K562 (cell line): Measurements from ENCODE around the gene KNSTRN. TPM values are rescaled to one million over a fixed set of nuclear protein-coding genes. Genes with fewer than 3 reads are reported as not detected.

ENCODE experiments used
- ATAC-seq: fragments of 200-7000 bp; cut with Tn5 transposase; 3 replicates; pipeline ENCODE4 v1.9.1; 2020; ENCODE audit warnings: moderate library complexity
- BruUV-seq: library from RNA; stranded (reverse); fragments of 400-500 nt; replicated peaks from 2 replicates; lab custom pipeline; 2021; lab: Mats Ljungman, UMichigan
- CTCF ChIA-PET: fragments of 300-600 bp; formaldehyde crosslinking; extraction: SDS; loops from one replicate; lab custom pipeline; 2021; ENCODE audit warnings: low intra/inter-chr PET ratio; lab: Yijun Ruan, JAX
- POLR2A ChIA-PET: fragments of 300-600, 350-650 bp; sonication (Branson Sonifier 250); formaldehyde crosslinking; extraction: SDS; loops from one replicate; lab custom pipeline; 2021; ENCODE audit warnings: antibody characterized with exemption, inconsistent platforms; lab: Yijun Ruan, JAX
- DNase-seq, 4 experiments: peaks; one replicate each; pipeline versions ENCODE4 v3.0.0 to v3.0.0-alpha.2; 2011 to 2018; ENCODE audit warnings: low spot score in 3 of 4, mixed read lengths in 3 of 4; ENCODE audit errors: extremely low read depth in 1 of 4
- FAIRE-seq: peaks from 2 replicates; lab custom pipeline; 2011; peaks lifted over from hg19 to GRCh38; lab: Jason Lieb, UNC
- H2AFZ ChIP-seq: 2 replicates; pipeline ENCODE4 v1.6.0; 2011; ENCODE audit warnings: low read depth, low read length, control low read depth, inconsistent platforms
- H3K27ac ChIP-seq: fragments of 200-600 bp; 3 replicates; pipeline ENCODE4 v1.8.0; 2011; ENCODE audit warnings: low read depth, mild to moderate bottlenecking, control low read depth, inconsistent platforms, low read length, moderate library complexity, mixed read lengths; ENCODE audit errors: extremely low read depth
- H3K27me3 ChIP-seq, 2 experiments: fragments of 300-600 bp in 1 of 2; 2 replicates in 1 of 2; 3 replicates in 1 of 2; pipeline versions ENCODE4 v1.6.0 to v1.8.0; 2011; ENCODE audit warnings: inconsistent platforms in 2 of 2, low read length in 2 of 2, mild to moderate bottlenecking in 1 of 2, mixed read lengths in 1 of 2, moderate library complexity in 1 of 2; ENCODE audit not compliant: control insufficient read depth in 2 of 2, insufficient read depth in 2 of 2
- H3K36me3 ChIP-seq: fragments of 300-600 bp; 3 replicates; pipeline ENCODE4 v1.8.0; 2011; ENCODE audit warnings: mild to moderate bottlenecking, low read length, inconsistent platforms; ENCODE audit not compliant: control insufficient read depth, insufficient read depth
- H3K4me1 ChIP-seq, 2 experiments: fragments of 200-600 bp in 1 of 2; replicated peaks in 1 of 2; 2 replicates in 1 of 2; 3 replicates in 1 of 2; pipeline versions ENCODE4 v1.5.1 to v1.8.0; 2011; ENCODE audit warnings: inconsistent platforms in 2 of 2, low read length in 2 of 2, mild to moderate bottlenecking in 1 of 2, mixed read lengths in 1 of 2, moderate library complexity in 1 of 2; ENCODE audit not compliant: control insufficient read depth in 2 of 2, insufficient read depth in 2 of 2
- H3K4me2 ChIP-seq: 2 replicates; pipeline ENCODE4 v1.6.1; 2011; ENCODE audit warnings: low read length, control low read depth, inconsistent platforms, mixed read lengths; ENCODE audit not compliant: insufficient read depth
- H3K4me3 ChIP-seq: fragments of 200-600 bp; sonication (generic), shearing (Covaris generic); 2 replicates; pipeline ENCODE4 v1.5.1; 2016; ENCODE audit warnings: control low read depth, inconsistent platforms
- H3K79me2 ChIP-seq: fragments of 200-600 bp; 3 replicates; pipeline ENCODE4 v1.8.0; 2011; ENCODE audit warnings: low read length, inconsistent platforms; ENCODE audit not compliant: control insufficient read depth, insufficient read depth
- H3K9ac ChIP-seq, 2 experiments: 2 replicates each; pipeline versions ENCODE4 v1.6.0 to v1.6.1; 2011; ENCODE audit warnings: low read depth in 2 of 2, low read length in 2 of 2, control low read depth in 1 of 2, inconsistent platforms in 1 of 2, mild to moderate bottlenecking in 1 of 2, mixed read lengths in 1 of 2; ENCODE audit not compliant: insufficient read depth in 1 of 2
- H3K9me1 ChIP-seq: one replicate; pipeline ENCODE4 v1.6.0; 2011; ENCODE audit warnings: inconsistent platforms, mild to moderate bottlenecking, low read length, moderate library complexity; ENCODE audit not compliant: control insufficient read depth, insufficient read depth
- H3K9me3 ChIP-seq: replicated peaks from 2 replicates; pipeline ENCODE4 v1.5.1; 2011; ENCODE audit warnings: low read depth, low read length, inconsistent platforms; ENCODE audit not compliant: control insufficient read depth, insufficient read depth
- H4K20me1 ChIP-seq: replicated peaks from 2 replicates; pipeline ENCODE4 v1.6.1; 2011; ENCODE audit warnings: low read length, inconsistent platforms, mixed read lengths; ENCODE audit not compliant: control insufficient read depth, insufficient read depth
- BRCA1 ChIP-seq, 2 experiments: fragments of 450-650 bp in 1 of 2; sonication (generic) in 1 of 2; formaldehyde crosslinking in 1 of 2; IDR thresholded peaks; 2 replicates each; pipeline versions ENCODE4 v1.5.0 to v1.6.1; 2017 to 2020; ENCODE audit warnings: mild to moderate bottlenecking in 1 of 2, missing genetic modification reagents in 1 of 2
- CREM ChIP-seq: IDR thresholded peaks from 2 replicates; pipeline ENCODE4 v1.6.1; 2014; ENCODE audit warnings: antibody characterized with exemption, low read depth
- FOXJ2 ChIP-seq: fragments of 200-800 bp; sonication (Bioruptor generic); IDR thresholded peaks from 2 replicates; pipeline ENCODE4 v1.6.1; 2016; ENCODE audit warnings: missing genetic modification characterization, missing compliant biosample characterization
- HMG20B ChIP-seq: fragments of 250-450 bp; sonication (Bioruptor Pico); IDR thresholded peaks from 2 replicates; pipeline ENCODE4 v1.5.0; 2021; ENCODE audit warnings: mild to moderate bottlenecking
- MTF1 ChIP-seq: fragments of 250-450 bp; sonication (Bioruptor Pico); IDR thresholded peaks from 2 replicates; pipeline ENCODE4 v1.9.0; 2021; ENCODE audit warnings: moderate library complexity, mild to moderate bottlenecking, inconsistent platforms, borderline replicate concordance
- MYC ChIP-seq, 2 experiments: fragments of 250-450 bp in 1 of 2; sonication (Bioruptor Pico) in 1 of 2; IDR thresholded peaks; 2 replicates each; pipeline versions ENCODE4 v1.5.1 to v1.6.1; 2012 to 2021; ENCODE audit warnings: low read depth in 2 of 2, borderline replicate concordance in 1 of 2, improper control_type of control experiment in 1 of 2, low read length in 1 of 2, mild to moderate bottlenecking in 1 of 2, moderate library complexity in 1 of 2
- NR2C2 ChIP-seq, 2 experiments: fragments of 200-800 bp in 1 of 2; sonication (Bioruptor generic) in 1 of 2; sonication (generic) in 1 of 2; formaldehyde crosslinking in 1 of 2; IDR thresholded peaks; 2 replicates each; pipeline versions ENCODE4 v1.6.1 to v1.8.0; 2016 to 2022; ENCODE audit warnings: mild to moderate bottlenecking in 1 of 2, missing compliant biosample characterization in 1 of 2, missing genetic modification characterization in 1 of 2, missing genetic modification reagents in 1 of 2
- PPARD ChIP-seq: fragments of 250-450 bp; sonication (Bioruptor Pico); IDR thresholded peaks from 2 replicates; pipeline ENCODE4 v1.8.0; 2022; ENCODE audit warnings: inconsistent platforms, mild to moderate bottlenecking, moderate library complexity
- PTBP1 ChIP-seq: fragments of 200-400 bp; formaldehyde crosslinking; IDR thresholded peaks from 2 replicates; pipeline ENCODE4 v1.6.1; 2017; ENCODE audit warnings: low read depth, low read length
- RAD21 ChIP-seq, 2 experiments: fragments of 250-450 bp in 1 of 2; fragments of 450-650 bp in 1 of 2; sonication (Bioruptor Pico) in 1 of 2; formaldehyde crosslinking in 1 of 2; IDR thresholded peaks in 1 of 2; conservative IDR thresholded peaks in 1 of 2; 2 replicates each; pipeline versions ENCODE4 v1.4.0 to v1.8.0; 2020 to 2022; ENCODE audit warnings: mild to moderate bottlenecking in 2 of 2, moderate library complexity in 1 of 2
- TAF9B ChIP-seq: fragments of 450-650 bp; IDR thresholded peaks from 2 replicates; pipeline ENCODE4 v1.6.1; 2018; ENCODE audit warnings: mild to moderate bottlenecking; ENCODE audit not compliant: partially characterized antibody
- YY1 ChIP-seq, 3 experiments: IDR thresholded peaks; 2 replicates each; pipeline ENCODE4 v1.6.1; 2011; ENCODE audit warnings: low read length in 2 of 3, mild to moderate bottlenecking in 2 of 3, moderate library complexity in 2 of 3, borderline replicate concordance in 1 of 3, control low read depth in 1 of 3, low read depth in 1 of 3; ENCODE audit not compliant: insufficient read depth in 3 of 3, insufficient replicate concordance in 2 of 3, control insufficient read depth in 1 of 3, insufficient read length in 1 of 3; ENCODE audit errors: extremely low read depth in 1 of 3
- ZKSCAN1 ChIP-seq: fragments of 150-350 bp; IDR thresholded peaks from 2 replicates; pipeline ENCODE4 v1.6.1; 2016; ENCODE audit warnings: low read depth, low read length
- ZNF134 ChIP-seq: fragments of 250-450 bp; sonication (Bioruptor Pico); conservative IDR thresholded peaks from 2 replicates; pipeline ENCODE4 v1.4.0; 2020
- ZNF57 ChIP-seq: fragments of 450-650 bp; formaldehyde crosslinking; IDR thresholded peaks from 2 replicates; pipeline ENCODE4 v1.4.0; 2020; ENCODE audit warnings: mild to moderate bottlenecking, moderate library complexity
- ZNF830 ChIP-seq: fragments of 250-450 bp; sonication (Bioruptor Pico); IDR thresholded peaks from 2 replicates; pipeline ENCODE4 v1.5.0; 2021; ENCODE audit warnings: mild to moderate bottlenecking
- WGBS: fragments of 100-300 bp; shearing (Covaris generic); methylation state at CpG from one replicate; pipeline ENCODE4 v1.1.6; 2016; ENCODE audit warnings: low coverage, mixed read lengths; ENCODE audit not compliant: insufficient coverage; ENCODE audit errors: missing lambda C conversion rate; 5-methylcytosine and 5-hydroxymethylcytosine counted together
- in situ Hi-C: fragments of 300-500 bp; cut with MboI; formaldehyde crosslinking; loops from 4 replicates; pipeline ENCODE4 v1.15.0; 2018; ENCODE audit warnings: inconsistent platforms, mixed read lengths
- intact Hi-C: fragments of 100-400 bp; cut with micrococcal nuclease; formaldehyde crosslinking; loops from 2 replicates; pipeline ENCODE4 v1.14.2; 2022
- polyA plus RNA-seq, 8 experiments: library from polyadenylated mRNA; depleted of rRNA in 4 of 8; stranded (reverse) in 5 of 8; unstranded in 3 of 8; fragments of >200 nt; fragmentation: Nextera tagmentation in 2 of 8; fragmentation: Illumina TruSeq in 1 of 8; extraction: Ambion mirVana in 2 of 8; extraction: Trizol in 1 of 8; gene quantifications; 2 replicates each; pipeline versions ENCODE4 v1.2.1 to v1.2.3, GENCODE V29; 2011 to 2014; ENCODE audit warnings: inconsistent platforms in 1 of 8, missing spikeins in 1 of 8
- total RNA-seq, 7 experiments: library from RNA; depleted of rRNA in 6 of 7; stranded (reverse); fragments of >200 nt in 6 of 7; fragmentation: Illumina TruSeq in 2 of 7; extraction: Trizol in 2 of 7; gene quantifications; 2 replicates each; pipeline versions ENCODE4 v1.2.1 to v1.2.3, GENCODE V29; 2011 to 2021; ENCODE audit warnings: low replicate concordance in 1 of 7
- TF ChIP-seq, protein P1 (sequence below): sonication (generic); formaldehyde crosslinking; IDR thresholded peaks from 2 replicates; pipeline ENCODE4 v1.8.0; 2022; ENCODE audit warnings: mild to moderate bottlenecking, missing genetic modification reagents
- TF ChIP-seq, protein P2 (sequence below): conservative IDR thresholded peaks from 2 replicates; pipeline ENCODE4 v1.6.1; 2011; ENCODE audit warnings: low read depth, mild to moderate bottlenecking, low read length; ENCODE audit not compliant: control insufficient read depth

The KNSTRN gene
- total and polyA plus RNA-seq, 9 of the 15 experiments (the other 6 are each of a cell fraction or from before 2014, with no cell fraction given), result 48.7 to 88.2 (median 66.3) TPM

DNA sequence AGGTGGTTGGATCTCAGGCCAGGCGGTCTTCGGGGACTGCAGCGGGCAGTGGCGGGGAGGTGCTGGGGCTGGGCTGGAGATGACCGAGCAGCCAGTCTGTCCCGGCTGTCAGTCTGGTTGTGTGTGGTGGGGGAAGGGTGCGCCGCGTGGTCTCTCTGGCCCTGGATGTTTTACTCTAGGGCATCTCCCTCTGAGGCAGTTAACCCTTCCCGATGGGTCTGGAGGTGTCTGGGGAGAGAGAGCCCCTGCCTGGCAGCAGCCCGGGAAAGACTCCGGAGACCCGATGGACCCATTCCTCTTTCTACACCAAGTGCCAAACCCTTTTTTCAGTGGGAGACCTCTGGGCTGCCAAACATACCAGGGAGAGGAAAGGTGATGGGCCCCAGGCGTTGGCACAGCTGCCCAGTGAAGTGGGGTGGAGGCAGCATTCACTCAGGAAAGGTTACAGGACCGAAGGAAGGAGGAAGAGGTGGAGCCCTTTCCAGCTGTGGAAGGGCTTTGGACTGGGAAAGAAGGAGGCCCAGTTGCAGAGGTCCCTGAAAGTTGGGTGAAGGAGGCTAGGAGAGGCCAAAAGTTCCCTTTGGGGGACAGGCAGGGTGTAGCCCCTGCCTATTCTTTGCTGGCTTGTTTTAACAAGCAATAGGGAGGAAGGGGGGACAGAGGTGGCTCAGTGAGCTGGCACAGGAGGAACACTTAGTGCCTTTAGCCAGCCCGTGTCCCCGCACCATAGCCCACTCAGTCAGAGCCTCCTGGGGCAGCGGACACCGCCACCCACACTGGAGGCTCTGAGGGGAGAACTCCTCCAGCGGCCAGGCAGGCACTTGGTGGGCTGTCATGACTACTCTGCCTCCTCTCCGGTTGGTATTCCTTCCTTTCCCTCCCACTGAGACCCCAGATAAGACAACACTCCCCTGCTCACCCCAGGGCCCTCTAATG, 55.5 kb downstream of the KNSTRN start:
- Histone ChIP-seq H2AFZ (peak overlapping the region; percentile 95), H3K9me1 (no peaks in the 10 kb centered on the region), H3K79me2 (peaks cover 45% of the 10 kb centered on the region), H3K4me3 (peak overlapping the region; percentile 43), H3K4me1 (peaks cover 50 to 70% of the 10 kb centered on the region in 2 experiments), H4K20me1 (peaks cover 6% of the 10 kb centered on the region), H3K36me3 (peaks cover 4% of the 10 kb centered on the region; the same call in 1 of the 3 replicates), H3K27ac (peak overlapping the region; percentile 78), H3K4me2 (peak overlapping the region; percentile 85), H3K27me3 (no peaks in the 10 kb centered on the region), H3K9ac (peak overlapping the region; percentile 74 to 88), H3K9me3 (no peaks in the 10 kb centered on the region)
- FAIRE-seq (no peak), DNase-seq (peak in 1 of 4 experiments; percentile 50), ATAC-seq (no peak)
- intact Hi-C loops (no loop called here), in situ Hi-C loops (no loop called here)
- WGBS, result 53% methylated on average over 17 of the region's 21 CpGs
- CTCF ChIA-PET, result no interaction called here
- POLR2A ChIA-PET, result interaction anchor here (0.6 to 8.4 kb wide), 5 partner anchors 9 to 438 kb away, joined by 3 to 89 read pairs (median 4); no protein-coding TSS in a partner anchor
- no TSS peak for BruUV-seq
- TF ChIP-seq CREM, result no peak
- TF ChIP-seq PPARD, result no peak
- TF ChIP-seq TAF9B, result no peak
- no peak for TF ChIP-seq BRCA1 (IDR thresholded peaks at IDR 0.05)
- TF ChIP-seq BRCA1 (CRISPR knock-in tag; IDR thresholded peaks at IDR 0.05), result no peak
- no peak for TF ChIP-seq ZNF57 (CRISPR knock-in tag)
- TF ChIP-seq, protein P1, sequence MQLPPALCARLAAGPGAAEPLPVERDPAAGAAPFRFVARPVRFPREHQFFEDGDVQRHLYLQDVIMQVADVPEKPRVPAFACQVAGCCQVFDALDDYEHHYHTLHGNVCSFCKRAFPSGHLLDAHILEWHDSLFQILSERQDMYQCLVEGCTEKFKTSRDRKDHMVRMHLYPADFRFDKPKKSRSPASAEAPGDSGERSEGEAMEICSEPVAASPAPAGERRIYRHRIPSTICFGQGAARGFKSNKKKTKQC (CRISPR knock-in tag), result no peak
- no peak for TF ChIP-seq ZNF830 (CRISPR knock-in tag)
- TF ChIP-seq FOXJ2, result no peak
- TF ChIP-seq RAD21 (CRISPR knock-in tag; conservative IDR thresholded peaks at IDR 0.05 in 1 of 2, IDR thresholded peaks at IDR 0.05 in 1 of 2), result no peak
- TF ChIP-seq NR2C2 (CRISPR knock-in tag; IDR thresholded peaks at IDR 0.05), result no peak
- no peak for TF ChIP-seq NR2C2 (tag; IDR thresholded peaks at IDR 0.05)
- no peak for TF ChIP-seq ZNF134 (CRISPR knock-in tag)
- no peak for TF ChIP-seq PTBP1
- peak; percentile 50; the same call in 1 of the 2 replicates for TF ChIP-seq MYC (IDR thresholded peaks at IDR 0.05; ENCODE audit: low read depth, low read length)
- TF ChIP-seq MYC (CRISPR knock-in tag; IDR thresholded peaks at IDR 0.05; ENCODE audit: borderline replicate concordance, low read depth), result no peak
- TF ChIP-seq HMG20B (CRISPR knock-in tag), result no peak
- TF ChIP-seq MTF1, result no peak
- no peak for TF ChIP-seq ZKSCAN1
- TF ChIP-seq, protein P2, sequence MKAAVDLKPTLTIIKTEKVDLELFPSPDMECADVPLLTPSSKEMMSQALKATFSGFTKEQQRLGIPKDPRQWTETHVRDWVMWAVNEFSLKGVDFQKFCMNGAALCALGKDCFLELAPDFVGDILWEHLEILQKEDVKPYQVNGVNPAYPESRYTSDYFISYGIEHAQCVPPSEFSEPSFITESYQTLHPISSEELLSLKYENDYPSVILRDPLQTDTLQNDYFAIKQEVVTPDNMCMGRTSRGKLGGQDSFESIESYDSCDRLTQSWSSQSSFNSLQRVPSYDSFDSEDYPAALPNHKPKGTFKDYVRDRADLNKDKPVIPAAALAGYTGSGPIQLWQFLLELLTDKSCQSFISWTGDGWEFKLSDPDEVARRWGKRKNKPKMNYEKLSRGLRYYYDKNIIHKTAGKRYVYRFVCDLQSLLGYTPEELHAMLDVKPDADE, result 0 out of 2 replicates have a peak, but pooled peaks have one; percentile 29
- TF ChIP-seq YY1 (IDR thresholded peaks at IDR 0.05; ENCODE audit: borderline replicate concordance in 1 of 3, control insufficient read depth in 1 of 3, extremely low read depth in 1 of 3, insufficient read depth in 3 of 3, insufficient read length in 1 of 3, insufficient replicate concordance in 2 of 3, low read depth in 1 of 3, low read length in 2 of 3), result no peak
